Esophagus muscularis mucosa (tissue), 4 donors: ENCODE results near the gene S100A2. TPM values are rescaled to one million over a fixed set of nuclear protein-coding genes. Genes with fewer than 3 reads are reported as not detected.

Source experiments
- DNase-seq: peaks from one replicate; pipeline ENCODE4 v3.0.0-alpha.2; 2017; ENCODE audit errors: extremely low spot score
- H3K27ac ChIP-seq, 4 donors: fragments of 200-600 bp; sonication (generic); replicated peaks in 1 of 4; 1 replicate in 3 of 4; 2 replicates in 1 of 4; pipeline ENCODE4 v1.5.1; 2016 to 2019; ENCODE audit warnings: mild to moderate bottlenecking in 1 of 4
- H3K27me3 ChIP-seq, 4 donors: fragments of 200-600 bp; sonication (generic); one replicate each; pipeline versions ENCODE4 v1.5.1 to v1.6.0; 2016 to 2019
- H3K36me3 ChIP-seq, 4 donors: fragments of 200-600 bp; sonication (generic); one replicate each; pipeline ENCODE4 v1.5.1; 2016 to 2019
- H3K4me1 ChIP-seq, 4 donors: fragments of 200-600 bp; sonication (generic); one replicate each; pipeline ENCODE4 v1.5.1; 2016 to 2019
- H3K4me3 ChIP-seq, 4 donors: fragments of 200-600 bp; sonication (generic); 1 replicate in 2 of 4; 2 replicates in 2 of 4; pipeline ENCODE4 v1.5.1; 2016 to 2019; ENCODE audit warnings: mild to moderate bottlenecking in 4 of 4, moderate library complexity in 1 of 4
- H3K9me3 ChIP-seq, 4 donors: fragments of 200-600 bp; sonication (generic); 1 replicate in 3 of 4; 2 replicates in 1 of 4; pipeline ENCODE4 v1.5.1; 2016 to 2019
- CTCF ChIP-seq, 3 experiments: fragments of 200-600 bp in 2 of 3; fragments of 450-650 bp in 1 of 3; sonication (generic) in 2 of 3; IDR thresholded peaks; one replicate each; pipeline ENCODE4 v1.5.1; 2017 to 2019; ENCODE audit warnings: antibody characterized with exemption in 3 of 3, mild to moderate bottlenecking in 2 of 3, moderate library complexity in 1 of 3
- EP300 ChIP-seq: sonication (generic); formaldehyde crosslinking; IDR thresholded peaks from one replicate; pipeline ENCODE4 v1.6.1; 2017; ENCODE audit warnings: antibody characterized with exemption
- POLR2A ChIP-seq: fragments of 450-650 bp; IDR thresholded peaks from one replicate; pipeline ENCODE4 v1.6.1; 2017; ENCODE audit warnings: antibody characterized with exemption, moderate library complexity, mild to moderate bottlenecking, low read depth
- POLR2AphosphoS5 ChIP-seq, 2 donors: sonication (generic); formaldehyde crosslinking; IDR thresholded peaks; one replicate each; pipeline ENCODE4 v1.6.1; 2017; ENCODE audit warnings: antibody characterized with exemption in 2 of 2
- WGBS: methylation state at CpG from one replicate; pipeline ENCODE4 v1.1.5; 2018; 5-methylcytosine and 5-hydroxymethylcytosine counted together
- intact Hi-C: fragments of 100-400 bp; cut with DNase I; formaldehyde crosslinking; loops from one replicate; pipeline ENCODE4 v1.15.1; 2023
- total RNA-seq, 4 donors: library from RNA; depleted of rRNA; stranded (reverse); fragments of >200 nt; gene quantifications; one replicate each; pipeline versions ENCODE4 v1.1.0 to v1.2.1, GENCODE V29; 2016

S100A2 gene
- total RNA-seq, 4 donors from 2014 or later: 0.34 to 0.71 TPM; not detected in 2

- H3K9me3 ChIP-seq: no peaks in the 10 kb centered on the region
- no peak for DNase-seq
- no peak overlapping the region for H3K27ac ChIP-seq
- H3K36me3 ChIP-seq: no peaks in the 10 kb centered on the region
- H3K4me1 ChIP-seq: peaks cover 47 to 58% (median 53%) of the 10 kb centered on the region in 4 donors
- TF ChIP-seq EP300 (no peak), POLR2AphosphoS5 (IDR thresholded peaks at IDR 0.05) (no peak), CTCF (IDR thresholded peaks at IDR 0.05) (no peak), POLR2A (no peak)
- H3K4me3 ChIP-seq: no peak overlapping the region
- WGBS: 87% methylated on average over 8 of the region's 8 CpGs
- intact Hi-C loops: loop anchor here (2.0 kb wide), 1 partner anchor 59 kb away; no protein-coding TSS in a partner anchor
- H3K27me3 ChIP-seq: no peaks in the 10 kb centered on the region
Measured at GRCh38 chr1:153569465-153569864, 3.8 kb upstream of the S100A2 start.

GRCh38 chr1:153568367-153569099 lies 2.9 kb upstream of the S100A2 start:
- Histone ChIP-seq H3K4me3 (peak overlapping the region; percentile 39 to 49 (median 44)), H3K4me1 (peaks cover 47 to 64% (median 58%) of the 10 kb centered on the region in 4 donors), H3K27ac (peak overlapping the region; percentile 89 to 91 (median 90)), H3K9me3 (no peaks in the 10 kb centered on the region), H3K27me3 (no peaks in the 10 kb centered on the region), H3K36me3 (no peaks in the 10 kb centered on the region)
- DNase-seq: peak; percentile 98
- 14% methylated on average over 17 of the region's 25 CpGs for WGBS
- intact Hi-C loops: loop anchor here (1.0 to 2.0 kb wide), 2 partner anchors 35 to 58 kb away; no protein-coding TSS in a partner anchor
- TF ChIP-seq POLR2AphosphoS5 (IDR thresholded peaks at IDR 0.05): peak; percentile 66 to 80
- no peak for TF ChIP-seq EP300
- peak in 2 of 3 experiments; percentile 100 for TF ChIP-seq CTCF (IDR thresholded peaks at IDR 0.05)

- no peaks in the 10 kb centered on the region for H3K27me3 ChIP-seq
- no peak for TF ChIP-seq POLR2AphosphoS5 (IDR thresholded peaks at IDR 0.05)
- TF ChIP-seq CTCF (IDR thresholded peaks at IDR 0.05): no peak
- TF ChIP-seq POLR2A: no peak
- TF ChIP-seq EP300: no peak
- H3K36me3 ChIP-seq: no peaks in the 10 kb centered on the region
- intact Hi-C loops: loop anchor here (1.0 to 2.0 kb wide), 2 partner anchors 34 to 57 kb away; no protein-coding TSS in a partner anchor
- peak overlapping the region; percentile 89 to 91 (median 90) for H3K27ac ChIP-seq
- peak overlapping the region; percentile 39 to 49 (median 44) for H3K4me3 ChIP-seq
- WGBS: 86% methylated on average over 21 of the region's 22 CpGs
- H3K4me1 ChIP-seq: peaks cover 42 to 62% (median 54%) of the 10 kb centered on the region in 4 donors
- DNase-seq: no peak
- H3K9me3 ChIP-seq: no peaks in the 10 kb centered on the region
Measured at GRCh38 chr1:153567621-153568366, 2.1 kb upstream of the S100A2 start.

GRCh38 chr1:153566414-153567371 lies 1.0 kb upstream of the S100A2 start:
- H3K4me1 ChIP-seq: peaks cover 39 to 55% (median 46%) of the 10 kb centered on the region in 4 donors
- WGBS: 58% methylated on average over 14 of the region's 16 CpGs
- peak overlapping the region; percentile 89 to 91 (median 90) for H3K27ac ChIP-seq
- peak overlapping the region in 2 of 4 donors; percentile 29 to 31 for H3K4me3 ChIP-seq
- H3K9me3 ChIP-seq: no peaks in the 10 kb centered on the region
- TF ChIP-seq POLR2AphosphoS5 (IDR thresholded peaks at IDR 0.05): peak; percentile 87 to 90
- TF ChIP-seq POLR2A: peak; percentile 14
- TF ChIP-seq CTCF (IDR thresholded peaks at IDR 0.05): peak in 1 of 3 experiments; percentile 19
- no peak for TF ChIP-seq EP300
- H3K27me3 ChIP-seq: no peaks in the 10 kb centered on the region
- H3K36me3 ChIP-seq: no peaks in the 10 kb centered on the region
- peak; percentile 98 for DNase-seq
- intact Hi-C loops: no loop called here
